Measurements from ENCODE around the gene MCM5. TPM values are rescaled to one million over a fixed set of nuclear protein-coding genes. Genes with fewer than 3 reads are reported as not detected.

Gene MCM5
- total and polyA plus RNA-seq, 2 experiments from 2014 or later: 288 to 325 TPM

DNA sequence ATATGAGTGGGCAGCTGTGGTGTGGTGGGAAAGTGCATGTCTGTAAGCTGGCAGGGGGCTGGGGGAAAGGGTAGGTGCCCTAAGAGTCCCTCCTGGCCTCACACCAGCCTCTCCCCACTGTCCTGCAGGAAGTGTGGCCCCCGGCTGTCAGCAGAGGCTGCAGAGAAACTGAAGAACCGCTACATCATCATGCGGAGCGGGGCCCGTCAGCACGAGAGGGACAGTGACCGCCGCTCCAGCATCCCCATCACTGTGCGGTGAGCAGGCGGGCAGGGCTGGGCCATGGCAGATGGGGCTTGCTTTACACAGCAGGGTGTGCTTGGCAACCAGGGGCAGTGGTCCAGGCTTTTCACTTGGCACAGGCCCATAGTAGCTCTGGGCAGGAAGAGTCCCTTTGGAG is 19.8 kb downstream of the MCM5 start (continued):
- TF ChIP-seq, protein P1, sequence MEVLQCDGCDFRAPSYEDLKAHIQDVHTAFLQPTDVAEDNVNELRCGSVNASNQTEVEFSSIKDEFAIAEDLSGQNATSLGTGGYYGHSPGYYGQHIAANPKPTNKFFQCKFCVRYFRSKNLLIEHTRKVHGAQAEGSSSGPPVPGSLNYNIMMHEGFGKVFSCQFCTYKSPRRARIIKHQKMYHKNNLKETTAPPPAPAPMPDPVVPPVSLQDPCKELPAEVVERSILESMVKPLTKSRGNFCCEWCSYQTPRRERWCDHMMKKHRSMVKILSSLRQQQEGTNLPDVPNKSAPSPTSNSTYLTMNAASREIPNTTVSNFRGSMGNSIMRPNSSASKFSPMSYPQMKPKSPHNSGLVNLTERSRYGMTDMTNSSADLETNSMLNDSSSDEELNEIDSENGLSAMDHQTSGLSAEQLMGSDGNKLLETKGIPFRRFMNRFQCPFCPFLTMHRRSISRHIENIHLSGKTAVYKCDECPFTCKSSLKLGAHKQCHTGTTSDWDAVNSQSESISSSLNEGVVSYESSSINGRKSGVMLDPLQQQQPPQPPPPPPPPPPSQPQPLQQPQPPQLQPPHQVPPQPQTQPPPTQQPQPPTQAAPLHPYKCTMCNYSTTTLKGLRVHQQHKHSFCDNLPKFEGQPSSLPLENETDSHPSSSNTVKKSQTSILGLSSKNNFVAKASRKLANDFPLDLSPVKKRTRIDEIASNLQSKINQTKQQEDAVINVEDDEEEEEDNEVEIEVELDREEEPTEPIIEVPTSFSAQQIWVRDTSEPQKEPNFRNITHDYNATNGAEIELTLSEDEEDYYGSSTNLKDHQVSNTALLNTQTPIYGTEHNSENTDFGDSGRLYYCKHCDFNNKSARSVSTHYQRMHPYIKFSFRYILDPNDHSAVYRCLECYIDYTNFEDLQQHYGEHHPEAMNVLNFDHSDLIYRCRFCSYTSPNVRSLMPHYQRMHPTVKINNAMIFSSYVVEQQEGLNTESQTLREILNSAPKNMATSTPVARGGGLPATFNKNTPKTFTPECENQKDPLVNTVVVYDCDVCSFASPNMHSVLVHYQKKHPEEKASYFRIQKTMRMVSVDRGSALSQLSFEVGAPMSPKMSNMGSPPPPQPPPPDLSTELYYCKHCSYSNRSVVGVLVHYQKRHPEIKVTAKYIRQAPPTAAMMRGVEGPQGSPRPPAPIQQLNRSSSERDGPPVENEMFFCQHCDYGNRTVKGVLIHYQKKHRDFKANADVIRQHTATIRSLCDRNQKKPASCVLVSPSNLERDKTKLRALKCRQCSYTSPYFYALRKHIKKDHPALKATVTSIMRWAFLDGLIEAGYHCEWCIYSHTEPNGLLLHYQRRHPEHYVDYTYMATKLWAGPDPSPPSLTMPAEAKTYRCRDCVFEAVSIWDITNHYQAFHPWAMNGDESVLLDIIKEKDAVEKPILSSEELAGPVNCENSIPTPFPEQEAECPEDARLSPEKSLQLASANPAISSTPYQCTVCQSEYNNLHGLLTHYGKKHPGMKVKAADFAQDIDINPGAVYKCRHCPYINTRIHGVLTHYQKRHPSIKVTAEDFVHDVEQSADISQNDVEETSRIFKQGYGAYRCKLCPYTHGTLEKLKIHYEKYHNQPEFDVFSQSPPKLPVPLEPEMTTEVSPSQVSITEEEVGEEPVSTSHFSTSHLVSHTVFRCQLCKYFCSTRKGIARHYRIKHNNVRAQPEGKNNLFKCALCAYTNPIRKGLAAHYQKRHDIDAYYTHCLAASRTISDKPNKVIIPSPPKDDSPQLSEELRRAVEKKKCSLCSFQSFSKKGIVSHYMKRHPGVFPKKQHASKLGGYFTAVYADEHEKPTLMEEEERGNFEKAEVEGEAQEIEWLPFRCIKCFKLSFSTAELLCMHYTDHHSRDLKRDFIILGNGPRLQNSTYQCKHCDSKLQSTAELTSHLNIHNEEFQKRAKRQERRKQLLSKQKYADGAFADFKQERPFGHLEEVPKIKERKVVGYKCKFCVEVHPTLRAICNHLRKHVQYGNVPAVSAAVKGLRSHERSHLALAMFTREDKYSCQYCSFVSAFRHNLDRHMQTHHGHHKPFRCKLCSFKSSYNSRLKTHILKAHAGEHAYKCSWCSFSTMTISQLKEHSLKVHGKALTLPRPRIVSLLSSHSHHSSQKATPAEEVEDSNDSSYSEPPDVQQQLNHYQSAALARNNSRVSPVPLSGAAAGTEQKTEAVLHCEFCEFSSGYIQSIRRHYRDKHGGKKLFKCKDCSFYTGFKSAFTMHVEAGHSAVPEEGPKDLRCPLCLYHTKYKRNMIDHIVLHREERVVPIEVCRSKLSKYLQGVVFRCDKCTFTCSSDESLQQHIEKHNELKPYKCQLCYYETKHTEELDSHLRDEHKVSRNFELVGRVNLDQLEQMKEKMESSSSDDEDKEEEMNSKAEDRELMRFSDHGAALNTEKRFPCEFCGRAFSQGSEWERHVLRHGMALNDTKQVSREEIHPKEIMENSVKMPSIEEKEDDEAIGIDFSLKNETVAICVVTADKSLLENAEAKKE (CRISPR knock-in tag; IDR thresholded peaks at IDR 0.05): no peak
- no peak for TF ChIP-seq STAT1 (IDR thresholded peaks at IDR 0.05; ENCODE audit: unreplicated experiment)
- no peak for TF ChIP-seq NANOG (IDR thresholded peaks at IDR 0.05; ENCODE audit: borderline replicate concordance)
- no peak for TF ChIP-seq ZNF331 (CRISPR knock-in tag; IDR thresholded peaks at IDR 0.05; ENCODE audit: low read depth)
- TF ChIP-seq, protein P2, sequence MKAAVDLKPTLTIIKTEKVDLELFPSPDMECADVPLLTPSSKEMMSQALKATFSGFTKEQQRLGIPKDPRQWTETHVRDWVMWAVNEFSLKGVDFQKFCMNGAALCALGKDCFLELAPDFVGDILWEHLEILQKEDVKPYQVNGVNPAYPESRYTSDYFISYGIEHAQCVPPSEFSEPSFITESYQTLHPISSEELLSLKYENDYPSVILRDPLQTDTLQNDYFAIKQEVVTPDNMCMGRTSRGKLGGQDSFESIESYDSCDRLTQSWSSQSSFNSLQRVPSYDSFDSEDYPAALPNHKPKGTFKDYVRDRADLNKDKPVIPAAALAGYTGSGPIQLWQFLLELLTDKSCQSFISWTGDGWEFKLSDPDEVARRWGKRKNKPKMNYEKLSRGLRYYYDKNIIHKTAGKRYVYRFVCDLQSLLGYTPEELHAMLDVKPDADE (IDR thresholded peaks at IDR 0.05): no peak
- TF ChIP-seq EZH2phosphoT487 (IDR thresholded peaks at IDR 0.05; ENCODE audit: unreplicated experiment): no peak

DNA sequence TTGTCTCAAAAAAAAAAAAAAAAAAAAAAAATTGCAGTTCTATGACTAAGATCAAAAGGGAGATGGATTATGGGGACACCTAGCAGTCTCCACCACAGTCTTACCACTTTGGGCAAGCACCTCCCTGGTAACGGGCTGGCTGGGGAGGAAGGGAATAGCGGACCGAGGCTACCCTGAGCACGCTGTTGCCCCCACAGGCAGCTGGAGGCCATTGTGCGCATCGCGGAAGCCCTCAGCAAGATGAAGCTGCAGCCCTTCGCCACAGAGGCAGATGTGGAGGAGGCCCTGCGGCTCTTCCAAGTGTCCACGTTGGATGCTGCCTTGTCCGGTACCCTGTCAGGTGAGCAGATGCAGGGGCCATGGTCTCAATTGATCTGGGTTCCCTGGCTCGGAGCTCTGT is 21.2 kb downstream of the MCM5 start:
- Histone ChIP-seq H2AFZ (no peak overlapping the region), H3K4me3 (no peak overlapping the region), H3K4me1 (ENCODE audit: insufficient read depth) (peaks cover 8% of the 10 kb centered on the region), H3K79me2 (replicated peaks; ENCODE audit: insufficient read depth) (peaks cover 11% of the 10 kb centered on the region; the same call in 1 of the 2 replicates), H4K20me1 (replicated peaks; ENCODE audit: insufficient read depth) (peaks cover 28% of the 10 kb centered on the region), H3F3A (replicated peaks; ENCODE audit: low read depth) (peaks cover 41% of the 10 kb centered on the region; the same call in 1 of the 2 replicates), H3K27ac (ENCODE audit: low read depth) (no peak overlapping the region), H3K36me3 (ENCODE audit: insufficient read depth) (peaks cover 73% of the 10 kb centered on the region), H3K4me2 (no peak overlapping the region), H3K27me3 (ENCODE audit: insufficient read depth) (no peaks in the 10 kb centered on the region), H3K9me2 (ENCODE audit: insufficient read depth) (no peaks in the 10 kb centered on the region)
- Mint-ChIP-seq H3K4me3 (no peak overlapping the region), H3K36me3 (ENCODE audit: low read depth) (peaks cover 95% of the 10 kb centered on the region), H3K9me3 (no peaks in the 10 kb centered on the region), H3K27ac (0 out of 2 replicates have a peak overlapping the region, but pooled peaks have one; percentile 36), H3K4me1 (peaks cover 30% of the 10 kb centered on the region), H3K27me3 (ENCODE audit: insufficient read depth, low read depth, poor library complexity) (peaks cover 12% of the 10 kb centered on the region)
- DNase-seq (ENCODE audit: low spot score) (peak; percentile 66), ATAC-seq (peak; percentile 55)
- TF ChIP-seq EZH2 (IDR thresholded peaks at IDR 0.05; ENCODE audit: low read depth, unreplicated experiment) (no peak), ZNF114 (CRISPR knock-in tag; IDR thresholded peaks at IDR 0.05) (no peak)
- TF ChIP-seq, protein P3, sequence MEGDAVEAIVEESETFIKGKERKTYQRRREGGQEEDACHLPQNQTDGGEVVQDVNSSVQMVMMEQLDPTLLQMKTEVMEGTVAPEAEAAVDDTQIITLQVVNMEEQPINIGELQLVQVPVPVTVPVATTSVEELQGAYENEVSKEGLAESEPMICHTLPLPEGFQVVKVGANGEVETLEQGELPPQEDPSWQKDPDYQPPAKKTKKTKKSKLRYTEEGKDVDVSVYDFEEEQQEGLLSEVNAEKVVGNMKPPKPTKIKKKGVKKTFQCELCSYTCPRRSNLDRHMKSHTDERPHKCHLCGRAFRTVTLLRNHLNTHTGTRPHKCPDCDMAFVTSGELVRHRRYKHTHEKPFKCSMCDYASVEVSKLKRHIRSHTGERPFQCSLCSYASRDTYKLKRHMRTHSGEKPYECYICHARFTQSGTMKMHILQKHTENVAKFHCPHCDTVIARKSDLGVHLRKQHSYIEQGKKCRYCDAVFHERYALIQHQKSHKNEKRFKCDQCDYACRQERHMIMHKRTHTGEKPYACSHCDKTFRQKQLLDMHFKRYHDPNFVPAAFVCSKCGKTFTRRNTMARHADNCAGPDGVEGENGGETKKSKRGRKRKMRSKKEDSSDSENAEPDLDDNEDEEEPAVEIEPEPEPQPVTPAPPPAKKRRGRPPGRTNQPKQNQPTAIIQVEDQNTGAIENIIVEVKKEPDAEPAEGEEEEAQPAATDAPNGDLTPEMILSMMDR (conservative IDR thresholded peaks at IDR 0.05; ENCODE audit: low read depth in 2 of 2): peak; percentile 36 to 47; a peak in 3 of 4 replicates

All from GM23338 (cell line).